ENCODE data around the gene MCTP2.
"Not testable (repeated sequence)": the region's sequence is repeated elsewhere in the genome, so short reads cannot be mapped to it uniquely, and the experiment has no call there.

Gene MCTP2

DNA sequence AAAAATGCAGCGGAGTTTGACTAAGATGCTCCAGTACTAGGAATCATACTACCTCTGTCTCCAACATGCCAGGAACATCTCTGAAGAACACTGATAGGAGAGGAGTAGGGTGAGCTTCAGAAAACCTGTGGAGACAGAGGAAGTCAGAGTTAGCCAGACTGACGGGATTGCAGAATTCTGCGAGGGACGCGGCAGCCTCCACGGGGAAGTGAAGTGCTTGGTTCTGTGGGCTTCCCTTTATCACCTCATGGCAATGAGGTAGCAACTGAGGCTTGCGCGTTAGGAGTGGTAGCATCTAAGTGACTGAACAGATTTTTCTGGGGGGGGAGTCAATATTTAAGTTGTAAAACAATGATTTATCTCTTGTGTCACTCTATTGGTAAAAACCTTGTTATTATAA, 226.3 kb downstream of the MCTP2 start:
- no peak for DNase-seq

- DNase-seq: no peak
Measured at GRCh38 chr15:94460624-94461023, 229.3 kb downstream of the MCTP2 start.

- no peak for DNase-seq
Measured at GRCh38 chr15:94467034-94467433, 235.7 kb downstream of the MCTP2 start.

DNA sequence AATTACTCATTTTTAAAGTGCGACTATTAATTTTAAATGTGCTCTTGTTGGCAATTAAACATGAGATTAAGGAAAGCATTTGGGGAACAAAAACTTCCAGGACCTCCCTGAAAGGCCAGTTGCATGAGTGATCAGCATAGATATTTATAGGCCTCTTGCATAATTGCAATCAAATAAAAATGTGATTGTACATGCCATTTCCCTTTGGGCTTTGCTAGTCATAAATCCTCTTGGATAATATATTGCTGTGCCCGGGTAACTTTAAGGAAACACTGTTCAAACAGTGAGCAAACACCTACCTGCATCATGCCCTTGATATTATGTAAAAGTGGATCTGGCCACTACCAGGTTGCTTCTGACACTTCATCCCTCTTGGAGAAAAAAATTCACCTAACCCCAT, 239.1 kb downstream of the MCTP2 start:
- no peak for DNase-seq

GRCh38 chr15:94476686-94477085, 245.3 kb downstream of the MCTP2 start:
- DNase-seq: no peak

- no peak for DNase-seq
Measured at GRCh38 chr15:94477913-94478553, 246.7 kb downstream of the MCTP2 start.

GRCh38 chr15:94478763-94479162, 247.4 kb downstream of the MCTP2 start:
- no peak for DNase-seq

GRCh38 chr15:94480289-94480834, 249.0 kb downstream of the MCTP2 start:
- peak; percentile 53 for DNase-seq

- no peak for DNase-seq
Measured at GRCh38 chr15:94485148-94485719, 253.9 kb downstream of the MCTP2 start.

GRCh38 chr15:94487635-94488034, 256.3 kb downstream of the MCTP2 start:
- no peak for DNase-seq

- no peak for DNase-seq
Measured at GRCh38 chr15:94493176-94493575, 261.8 kb downstream of the MCTP2 start.

GRCh38 chr15:94493586-94493985, 262.2 kb downstream of the MCTP2 start:
- not testable (repeated sequence) for DNase-seq

GRCh38 chr15:94494732-94495131, 263.4 kb downstream of the MCTP2 start:
- no peak for DNase-seq

- DNase-seq: no peak
Measured at GRCh38 chr15:94503293-94503692, 271.9 kb downstream of the MCTP2 start.

- no peak for DNase-seq
Measured at GRCh38 chr15:94509259-94509658, 277.9 kb downstream of the MCTP2 start.

DNA sequence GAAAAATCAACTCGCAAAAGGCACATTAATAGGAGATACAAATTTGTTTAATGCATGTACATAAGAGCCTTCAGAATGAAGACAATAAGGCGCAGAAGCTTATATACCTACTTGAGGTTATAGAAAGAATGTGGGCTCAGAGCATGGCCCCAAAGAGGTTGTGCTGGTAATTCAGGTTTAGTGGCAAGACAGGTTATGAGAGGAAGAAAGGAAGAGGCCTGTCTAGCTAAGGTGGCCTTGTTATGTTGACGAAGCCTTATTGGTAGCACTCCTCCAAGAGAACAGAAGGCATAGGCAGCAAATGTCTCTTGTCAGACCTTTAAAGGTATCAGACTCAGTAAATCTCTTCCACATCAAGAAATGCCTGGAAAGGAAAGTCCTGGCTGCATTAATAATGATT, 290.8 kb downstream of the MCTP2 start:
- no peak for DNase-seq

DNA sequence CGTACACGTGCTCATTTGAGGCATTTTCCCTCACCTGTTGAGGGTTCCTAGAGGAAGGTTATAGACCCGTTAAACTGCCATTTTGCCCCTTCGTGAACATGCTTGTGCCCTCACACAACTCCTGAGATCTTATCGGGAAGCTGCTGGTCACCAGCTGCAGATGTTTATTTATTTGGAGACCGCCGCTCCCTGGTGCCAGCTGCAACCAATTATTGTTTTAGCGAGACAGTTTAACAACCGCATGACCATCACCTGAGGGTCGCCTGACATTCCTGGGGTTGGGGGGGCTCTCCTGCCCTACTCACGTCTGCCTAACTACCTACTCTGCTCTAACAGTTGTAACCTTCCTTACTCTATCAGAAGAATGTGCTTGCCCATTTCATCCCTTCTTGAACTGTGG, 292.5 kb downstream of the MCTP2 start:
- DNase-seq: no peak

GRCh38 chr15:94524565-94524964, 293.2 kb downstream of the MCTP2 start:
- DNase-seq: no peak

GRCh38 chr15:94526071-94526689, 294.8 kb downstream of the MCTP2 start:
- no peak for DNase-seq

GRCh38 chr15:94532226-94532625, 300.9 kb downstream of the MCTP2 start:
- no peak for DNase-seq
